PC-9 (cell line): ENCODE data around the gene LRMDA.

Experiments used
- CTCF ChIP-seq: fragments of 200-600 bp; sonication (generic); conservative IDR thresholded peaks from 2 replicates; pipeline ENCODE4 v1.6.1; 2017; ENCODE audit warnings: mixed run types, antibody characterized with exemption, mild to moderate bottlenecking, moderate library complexity
- EZH2 ChIP-seq: fragments of 200-600 bp; sonication (generic); IDR thresholded peaks from 2 replicates; pipeline ENCODE4 v1.8.0; 2017; ENCODE audit warnings: antibody characterized with exemption, low read depth

DNA sequence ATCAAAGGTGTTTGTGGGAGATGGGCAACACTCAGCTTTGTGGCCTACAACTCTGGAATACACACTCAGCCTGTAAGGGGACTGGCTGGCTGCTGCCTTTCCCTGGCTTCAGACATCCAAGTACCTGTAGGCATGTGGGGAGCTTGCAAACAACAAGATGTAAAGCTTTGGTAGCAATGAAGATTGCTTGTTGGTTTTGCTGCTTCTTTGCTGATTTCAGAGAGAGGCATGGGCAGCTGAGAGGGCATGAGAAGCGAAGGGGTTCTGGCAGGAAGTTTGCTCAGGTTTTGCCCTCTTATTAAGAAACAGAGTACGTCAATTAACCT, 434.8 kb downstream of the LRMDA start:
- TF ChIP-seq EZH2: no peak
- TF ChIP-seq CTCF: no peak
